ENCODE data around the gene EFCAB14.

Gene EFCAB14

DNA sequence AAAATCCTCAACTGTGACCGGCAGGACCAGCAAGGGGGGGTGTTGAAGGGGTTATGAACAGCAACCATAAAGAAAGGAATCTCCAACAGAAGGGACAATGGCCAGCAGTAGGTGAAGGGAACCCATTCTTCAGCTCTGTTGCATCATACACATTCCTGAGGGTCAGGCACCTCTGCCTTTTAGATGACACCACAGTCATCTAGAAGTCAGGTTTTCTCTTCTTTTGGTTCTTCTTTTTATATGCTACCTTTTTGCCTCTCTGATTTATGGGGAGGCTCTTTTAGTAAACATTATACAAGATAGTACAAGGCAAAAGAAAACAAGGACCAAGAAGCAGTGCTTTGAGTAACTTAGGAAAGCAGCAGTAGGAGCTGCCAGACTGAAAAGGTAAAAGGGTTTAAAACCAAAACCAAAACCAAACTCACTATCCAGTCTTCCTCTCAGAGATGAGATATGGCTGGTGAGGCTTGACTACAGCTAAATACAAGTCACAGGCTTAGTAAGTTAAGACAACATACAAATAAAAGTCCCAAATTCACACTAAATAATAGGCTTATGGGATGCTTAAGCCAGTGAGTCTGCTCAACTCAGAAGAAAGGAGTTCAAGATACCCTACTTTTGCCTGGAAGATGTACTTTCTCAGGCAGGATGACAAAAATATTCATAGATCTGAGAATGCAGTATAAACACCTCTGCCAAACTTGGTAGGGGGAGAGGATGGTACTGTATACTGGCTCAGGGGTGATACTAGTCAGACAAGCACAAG lies 43.2 kb downstream of the EFCAB14 start:
- no peak overlapping the region for H3K4me3 ChIP-seq (IDR thresholded peaks at IDR 0.05; ENCODE audit: insufficient read depth, low read depth, low read length)
- H2AFZ ChIP-seq (ENCODE audit: low read depth) = no peak overlapping the region
- H4K20me1 ChIP-seq (ENCODE audit: insufficient read depth) = no peaks in the 10 kb centered on the region
- H3K27me3 ChIP-seq (ENCODE audit: insufficient read depth, low read depth) = no peaks in the 10 kb centered on the region
- no peaks in the 10 kb centered on the region for H3K79me2 ChIP-seq (ENCODE audit: insufficient read depth, low read depth)
- TF ChIP-seq, protein P1, sequence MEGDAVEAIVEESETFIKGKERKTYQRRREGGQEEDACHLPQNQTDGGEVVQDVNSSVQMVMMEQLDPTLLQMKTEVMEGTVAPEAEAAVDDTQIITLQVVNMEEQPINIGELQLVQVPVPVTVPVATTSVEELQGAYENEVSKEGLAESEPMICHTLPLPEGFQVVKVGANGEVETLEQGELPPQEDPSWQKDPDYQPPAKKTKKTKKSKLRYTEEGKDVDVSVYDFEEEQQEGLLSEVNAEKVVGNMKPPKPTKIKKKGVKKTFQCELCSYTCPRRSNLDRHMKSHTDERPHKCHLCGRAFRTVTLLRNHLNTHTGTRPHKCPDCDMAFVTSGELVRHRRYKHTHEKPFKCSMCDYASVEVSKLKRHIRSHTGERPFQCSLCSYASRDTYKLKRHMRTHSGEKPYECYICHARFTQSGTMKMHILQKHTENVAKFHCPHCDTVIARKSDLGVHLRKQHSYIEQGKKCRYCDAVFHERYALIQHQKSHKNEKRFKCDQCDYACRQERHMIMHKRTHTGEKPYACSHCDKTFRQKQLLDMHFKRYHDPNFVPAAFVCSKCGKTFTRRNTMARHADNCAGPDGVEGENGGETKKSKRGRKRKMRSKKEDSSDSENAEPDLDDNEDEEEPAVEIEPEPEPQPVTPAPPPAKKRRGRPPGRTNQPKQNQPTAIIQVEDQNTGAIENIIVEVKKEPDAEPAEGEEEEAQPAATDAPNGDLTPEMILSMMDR (conservative IDR thresholded peaks at IDR 0.05; ENCODE audit: low read depth, low read length) = no peak
- H3K36me3 ChIP-seq (ENCODE audit: insufficient read depth) = peaks cover 2% of the 10 kb centered on the region; the same call in 1 of the 2 replicates
- peak overlapping the region; percentile 21; the same call in 1 of the 2 replicates for H3K27ac ChIP-seq
- H3K4me1 ChIP-seq (ENCODE audit: low read depth, poor library complexity, severe bottlenecking) = peaks cover 27% of the 10 kb centered on the region
- no peak overlapping the region for H3K9ac ChIP-seq
- H3K4me2 ChIP-seq = peak overlapping the region; percentile 41

DNA sequence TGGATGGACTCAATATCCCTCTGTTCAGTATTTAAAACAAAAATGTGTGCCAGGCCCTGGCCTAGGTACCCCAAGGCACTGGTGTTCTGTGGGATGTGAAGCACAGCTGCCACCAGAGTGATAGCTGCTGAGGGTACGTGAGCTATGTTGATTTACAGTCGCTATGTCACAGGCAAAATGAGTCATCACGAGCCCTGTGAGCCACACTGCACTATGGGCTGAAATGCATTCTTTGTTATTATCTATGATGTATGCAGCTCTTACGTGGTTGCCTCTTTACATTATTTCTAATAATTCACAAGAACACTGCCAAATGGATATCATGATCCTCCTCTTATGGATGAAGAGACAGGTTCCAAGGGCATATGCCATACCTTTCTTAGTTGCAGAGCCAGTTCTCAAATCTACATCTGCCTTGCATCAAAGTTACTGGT lies 45.1 kb downstream of the EFCAB14 start:
- Histone ChIP-seq H3K4me2 (no peak overlapping the region), H3K4me3 (IDR thresholded peaks at IDR 0.05; ENCODE audit: insufficient read depth, low read depth, low read length) (no peak overlapping the region), H2AFZ (ENCODE audit: low read depth) (no peak overlapping the region), H3K27me3 (ENCODE audit: insufficient read depth, low read depth) (no peaks in the 10 kb centered on the region), H3K36me3 (ENCODE audit: insufficient read depth) (no peaks in the 10 kb centered on the region; the same call in 1 of the 2 replicates), H3K79me2 (ENCODE audit: insufficient read depth, low read depth) (no peaks in the 10 kb centered on the region), H4K20me1 (ENCODE audit: insufficient read depth) (no peaks in the 10 kb centered on the region), H3K9ac (no peak overlapping the region), H3K27ac (no peak overlapping the region), H3K4me1 (ENCODE audit: low read depth, poor library complexity, severe bottlenecking) (peaks cover 27% of the 10 kb centered on the region)
- TF ChIP-seq, protein P1 (conservative IDR thresholded peaks at IDR 0.05; ENCODE audit: low read depth, low read length) = no peak

DNA sequence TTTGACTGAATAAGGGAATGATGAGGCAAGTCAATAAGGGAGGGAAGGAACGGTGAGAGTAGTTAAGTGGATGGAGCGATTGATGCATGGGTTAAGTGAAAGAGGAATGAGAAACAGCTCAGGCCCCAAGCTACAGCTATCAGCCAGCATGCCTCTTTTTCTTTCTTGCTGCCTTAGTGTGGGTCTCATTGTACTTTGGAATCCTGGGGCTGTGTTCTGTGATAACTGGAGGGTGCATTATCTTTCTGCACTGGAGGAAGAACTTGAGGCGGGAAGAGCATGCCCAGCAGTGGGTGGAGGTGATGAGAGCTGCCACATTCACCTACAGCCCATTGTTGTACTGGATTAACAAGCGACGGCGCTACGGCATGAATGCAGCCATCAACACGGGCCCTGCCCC lies 46.2 kb downstream of the EFCAB14 start:
- H4K20me1 ChIP-seq (ENCODE audit: insufficient read depth) = no peaks in the 10 kb centered on the region
- no peak overlapping the region for H3K4me2 ChIP-seq
- no peak overlapping the region for H3K27ac ChIP-seq
- no peak overlapping the region for H2AFZ ChIP-seq (ENCODE audit: low read depth)
- H3K27me3 ChIP-seq (ENCODE audit: insufficient read depth, low read depth) = no peaks in the 10 kb centered on the region
- peaks cover 27% of the 10 kb centered on the region for H3K4me1 ChIP-seq (ENCODE audit: low read depth, poor library complexity, severe bottlenecking)
- no peaks in the 10 kb centered on the region for H3K36me3 ChIP-seq (ENCODE audit: insufficient read depth)
- no peak overlapping the region for H3K9ac ChIP-seq
- H3K4me3 ChIP-seq (IDR thresholded peaks at IDR 0.05; ENCODE audit: insufficient read depth, low read depth, low read length) = no peak overlapping the region
- TF ChIP-seq, protein P1 (conservative IDR thresholded peaks at IDR 0.05; ENCODE audit: low read depth, low read length) = no peak
- no peaks in the 10 kb centered on the region for H3K79me2 ChIP-seq (ENCODE audit: insufficient read depth, low read depth)

DNA sequence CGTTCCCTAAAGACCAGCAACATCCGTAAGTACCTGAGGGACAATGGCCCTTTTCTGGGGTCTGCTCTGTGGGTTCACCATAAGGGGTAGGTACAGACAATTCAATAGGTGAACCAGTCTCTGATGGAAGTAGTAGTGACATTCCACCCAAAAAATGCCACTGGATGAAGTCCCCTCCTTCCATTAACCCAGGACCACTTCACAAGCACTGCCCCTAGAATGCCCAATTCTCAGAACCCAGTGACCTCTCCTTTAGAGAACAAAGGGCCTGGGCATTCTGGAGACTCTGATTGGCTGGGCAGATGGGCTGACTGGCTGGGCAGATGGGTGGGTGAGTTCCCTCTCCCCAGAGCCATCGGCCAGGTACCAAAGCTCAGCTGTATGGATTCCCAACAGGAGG lies 47.4 kb downstream of the EFCAB14 start, which contains the start of gene TEX38:
TEX38 (plus strand) TSS at position 301 of the 400 bp plus-strand sequence; CDS start at position 382, 81 bp downstream.
- H3K9ac ChIP-seq = no peak within 1 kb of the TSS
- peaks cover 25% of the 10 kb centered on the region for H3K4me1 ChIP-seq (ENCODE audit: low read depth, poor library complexity, severe bottlenecking)
- TF ChIP-seq, protein P1 (conservative IDR thresholded peaks at IDR 0.05; ENCODE audit: low read depth, low read length) = no peak
- no peaks in the 10 kb centered on the region for H3K27me3 ChIP-seq (ENCODE audit: insufficient read depth, low read depth)
- H3K36me3 ChIP-seq (ENCODE audit: insufficient read depth) = no peaks in the 10 kb centered on the region
- no peaks in the 10 kb centered on the region for H4K20me1 ChIP-seq (ENCODE audit: insufficient read depth)
- no peak within 1 kb of the TSS for H2AFZ ChIP-seq (ENCODE audit: low read depth)
- H3K4me2 ChIP-seq = no peak within 1 kb of the TSS
- no peaks in the 10 kb centered on the region for H3K79me2 ChIP-seq (ENCODE audit: insufficient read depth, low read depth)
- H3K4me3 ChIP-seq (IDR thresholded peaks at IDR 0.05; ENCODE audit: insufficient read depth, low read depth, low read length) = no peak within 1 kb of the TSS
- H3K27ac ChIP-seq = no peak within 1 kb of the TSS
